CD4-positive, alpha-beta memory T cell (primary cell): ENCODE data around the gene CCM2L. TPM values are rescaled to one million over a fixed set of nuclear protein-coding genes. Genes with fewer than 3 reads are reported as not detected.
A peak's percentile ranks its signal among the peaks of the same experiment; 100 is the strongest.

ENCODE experiments used
- CTCF ChIA-PET: fragments of 350-600 bp; sonication (Branson Sonifier 250); formaldehyde crosslinking; loops from one replicate; lab custom pipeline; 2021; ENCODE audit warnings: inconsistent platforms; ENCODE audit not compliant: partially characterized antibody; lab: Charles Lee
- POLR2A ChIA-PET: fragments of 350-600 bp; sonication (Branson Sonifier 250); formaldehyde crosslinking; loops from one replicate; lab custom pipeline; 2021; ENCODE audit not compliant: partially characterized antibody; lab: Charles Lee
- DNase-seq, 5 donors: peaks; one replicate each; pipeline versions ENCODE4 v3.0.0 to v3.0.0-alpha.2; 2020 to 2022; ENCODE audit warnings: mixed read lengths in 1 of 5
- H3K27ac ChIP-seq: one replicate; pipeline ENCODE4 v1.7.0; 2013; ENCODE audit warnings: low read depth, low read length
- H3K27me3 ChIP-seq: 2 replicates; pipeline ENCODE4 v1.7.0; 2013; ENCODE audit warnings: mild to moderate bottlenecking, low read length, moderate library complexity; ENCODE audit not compliant: insufficient read depth
- H3K36me3 ChIP-seq: 2 replicates; pipeline ENCODE4 v1.7.0; 2013; ENCODE audit warnings: mild to moderate bottlenecking, low read length, moderate library complexity; ENCODE audit not compliant: insufficient read depth
- H3K4me1 ChIP-seq: 2 replicates; pipeline ENCODE4 v1.7.0; 2013; ENCODE audit warnings: mild to moderate bottlenecking, low read length, moderate library complexity; ENCODE audit not compliant: insufficient read depth
- H3K4me3 ChIP-seq, 2 donors: one replicate each; pipeline ENCODE4 v1.7.0; 2013; ENCODE audit warnings: low read length in 2 of 2, mild to moderate bottlenecking in 1 of 2
- H3K9me3 ChIP-seq, 2 donors: one replicate each; pipeline ENCODE4 v1.7.0; 2013; ENCODE audit warnings: low read length in 2 of 2, control low read depth in 1 of 2; ENCODE audit not compliant: control insufficient read depth in 1 of 2
- H3K27ac Mint-ChIP-seq, 7 donors: one replicate each; pipeline ENCODE4 v1.8.0; 2020 to 2021; ENCODE audit warnings: mixed read lengths in 7 of 7, mild to moderate bottlenecking in 6 of 7, inconsistent platforms in 3 of 7, moderate library complexity in 3 of 7
- H3K27me3 Mint-ChIP-seq, 2 donors: one replicate each; pipeline ENCODE4 v1.8.0; 2020 to 2021; ENCODE audit warnings: mixed read lengths in 2 of 2
- H3K36me3 Mint-ChIP-seq, 2 donors: one replicate each; pipeline ENCODE4 v1.8.0; 2020 to 2021; ENCODE audit warnings: mixed read lengths in 2 of 2, inconsistent platforms in 1 of 2, mild to moderate bottlenecking in 1 of 2
- H3K4me1 Mint-ChIP-seq, 4 donors: one replicate each; pipeline ENCODE4 v1.8.0; 2020 to 2021; ENCODE audit warnings: mixed read lengths in 4 of 4, mild to moderate bottlenecking in 1 of 4
- H3K4me3 Mint-ChIP-seq, 8 donors: one replicate each; pipeline ENCODE4 v1.8.0; 2020 to 2021; ENCODE audit warnings: mixed read lengths in 8 of 8, mild to moderate bottlenecking in 7 of 8, moderate library complexity in 6 of 8, inconsistent platforms in 3 of 8
- H3K9me3 Mint-ChIP-seq, 8 donors: one replicate each; pipeline ENCODE4 v1.8.0; 2020 to 2021; ENCODE audit warnings: mixed read lengths in 8 of 8, mild to moderate bottlenecking in 5 of 8, inconsistent platforms in 3 of 8, moderate library complexity in 1 of 8
- intact Hi-C: fragments of 100-400 bp; cut with micrococcal nuclease; formaldehyde crosslinking; loops from one replicate; pipeline ENCODE4 v1.15.1; 2023
- polyA plus RNA-seq, 2 donors: library from polyadenylated mRNA; unstranded; fragments of 300-500 nt; fragmentation: Illumina TruSeq; gene quantifications; one replicate each; pipeline ENCODE4 v1.2.3, GENCODE V29; 2021
- total RNA-seq, 2 experiments: library from RNA; stranded (reverse); gene quantifications; one replicate each; pipeline ENCODE4 v1.2.3, GENCODE V29; 2021

CCM2L gene
- total and polyA plus RNA-seq, 4 experiments from 2014 or later: not detected

DNA sequence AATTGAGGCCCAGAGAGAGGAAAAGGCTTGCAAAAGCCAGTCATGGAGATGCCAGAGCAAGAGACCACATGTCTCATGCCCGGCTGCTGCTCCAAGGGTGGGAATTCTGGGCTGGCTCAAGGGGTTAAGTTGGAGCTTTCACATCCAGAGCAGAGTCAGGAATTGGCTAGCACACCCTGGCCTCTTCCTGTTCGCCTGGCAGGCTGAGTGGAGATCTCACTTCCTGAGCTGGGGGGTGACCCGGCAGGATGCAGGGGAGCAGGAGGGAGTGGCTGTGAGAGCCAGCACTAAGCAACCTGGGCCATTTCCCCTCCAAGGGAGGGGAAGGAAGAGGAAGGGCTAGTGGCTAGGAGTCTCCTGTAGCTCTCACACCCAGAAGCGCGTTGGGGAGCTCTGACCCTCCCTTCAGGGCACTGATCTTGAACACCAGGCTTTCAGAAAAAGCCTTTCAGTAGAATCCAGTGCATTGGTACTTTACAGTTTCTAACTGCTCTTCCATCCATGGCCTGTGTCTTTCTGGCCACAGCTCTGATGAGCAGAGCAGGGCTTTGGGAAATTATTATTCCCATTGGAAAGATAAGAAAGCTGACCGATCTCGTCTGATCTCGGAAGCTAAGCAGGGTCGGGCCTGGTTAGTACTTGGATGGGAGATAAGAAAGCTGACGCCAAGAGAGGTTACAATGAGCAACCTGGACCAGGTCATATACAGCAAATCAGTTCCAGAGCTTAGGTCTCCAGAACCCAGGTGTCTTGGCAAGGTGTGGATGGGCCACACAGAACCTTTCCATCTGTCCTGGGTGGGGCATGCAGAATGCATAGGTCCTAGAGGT lies 2.2 kb upstream of the CCM2L start:
- intact Hi-C loops: no loop called here
- CTCF ChIA-PET: interaction anchor here (0.6 to 1.8 kb wide), 3 partner anchors 10 to 812 kb away, joined by 3 to 10 read pairs (median 4); partner anchors contain the start of gene MAPRE1
- H3K27ac ChIP-seq: no peak overlapping the region
- no peaks in the 10 kb centered on the region for H3K36me3 ChIP-seq
- no peak for DNase-seq
- peaks cover 4 to 11% of the 10 kb centered on the region in 2 donors for H3K27me3 Mint-ChIP-seq
- no peaks in the 10 kb centered on the region for H3K4me1 Mint-ChIP-seq
- no peak overlapping the region for H3K4me3 ChIP-seq
- H3K36me3 Mint-ChIP-seq: no peaks in the 10 kb centered on the region
- H3K27ac Mint-ChIP-seq: no peak overlapping the region
- no peak overlapping the region for H3K4me3 Mint-ChIP-seq
- H3K27me3 ChIP-seq: no peaks in the 10 kb centered on the region
- H3K9me3 Mint-ChIP-seq: no peaks in the 10 kb centered on the region
- no peaks in the 10 kb centered on the region for H3K9me3 ChIP-seq
- POLR2A ChIA-PET: no interaction called here
- no peaks in the 10 kb centered on the region for H3K4me1 ChIP-seq

DNA sequence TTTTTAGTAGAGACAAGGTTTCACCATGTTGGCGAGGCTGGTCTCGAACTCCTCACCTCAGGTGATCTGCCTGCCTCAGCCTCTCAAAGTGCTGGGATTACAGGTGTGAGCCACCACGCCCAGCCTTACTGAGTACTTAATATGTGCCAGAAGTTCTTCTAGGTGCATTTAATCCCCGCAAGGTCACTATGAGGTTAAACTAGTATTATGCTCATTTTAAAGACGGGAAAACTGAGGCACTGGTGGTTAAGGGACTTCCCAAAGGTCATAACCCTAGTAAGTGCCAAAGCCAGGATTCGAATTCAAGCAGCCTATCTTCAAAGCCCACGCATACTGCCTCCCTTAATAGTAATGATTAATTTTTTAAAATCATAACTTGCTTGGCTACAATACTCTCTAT lies 674 bp upstream of the CCM2L start:
- no peaks in the 10 kb centered on the region for H3K9me3 Mint-ChIP-seq
- H3K4me1 ChIP-seq: no peaks in the 10 kb centered on the region

DNA sequence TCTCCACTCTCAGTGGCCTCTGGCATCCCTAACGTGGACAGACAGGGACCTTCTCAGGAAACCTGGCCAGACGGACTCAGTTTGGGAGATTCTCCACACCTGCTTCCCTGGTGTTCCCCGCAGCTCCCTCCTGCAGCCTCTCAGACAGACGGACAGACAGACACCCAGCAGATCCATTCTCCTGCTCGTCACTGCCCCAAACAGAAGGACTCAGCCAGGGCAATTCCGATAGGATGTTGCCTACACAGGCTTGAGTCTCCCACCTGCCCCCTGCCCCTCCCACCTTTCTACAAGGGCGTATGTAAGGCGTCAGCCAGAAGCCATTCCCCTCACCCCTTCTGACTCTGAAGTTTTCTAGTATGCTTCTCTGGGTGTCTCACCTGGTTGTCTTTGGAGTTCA lies 428 bp downstream of the CCM2L start:
- DNase-seq: no peak
- intact Hi-C loops: no loop called here

More for the DNA sequence above, 674 bp upstream of the CCM2L start:
- no peaks in the 10 kb centered on the region for H3K4me1 Mint-ChIP-seq
- Histone ChIP-seq H3K9me3 (no peaks in the 10 kb centered on the region), H3K27me3 (no peaks in the 10 kb centered on the region), H3K27ac (no peak overlapping the region), H3K4me3 (no peak overlapping the region), H3K36me3 (no peaks in the 10 kb centered on the region)
- ChIA-PET POLR2A (no interaction called here), CTCF (no interaction called here)
- DNase-seq: no peak
- no peaks in the 10 kb centered on the region for H3K36me3 Mint-ChIP-seq
- H3K27ac Mint-ChIP-seq: no peak overlapping the region
- no peak overlapping the region for H3K4me3 Mint-ChIP-seq
- peaks cover 4 to 14% of the 10 kb centered on the region in 2 donors for H3K27me3 Mint-ChIP-seq
- intact Hi-C loops: no loop called here

DNA sequence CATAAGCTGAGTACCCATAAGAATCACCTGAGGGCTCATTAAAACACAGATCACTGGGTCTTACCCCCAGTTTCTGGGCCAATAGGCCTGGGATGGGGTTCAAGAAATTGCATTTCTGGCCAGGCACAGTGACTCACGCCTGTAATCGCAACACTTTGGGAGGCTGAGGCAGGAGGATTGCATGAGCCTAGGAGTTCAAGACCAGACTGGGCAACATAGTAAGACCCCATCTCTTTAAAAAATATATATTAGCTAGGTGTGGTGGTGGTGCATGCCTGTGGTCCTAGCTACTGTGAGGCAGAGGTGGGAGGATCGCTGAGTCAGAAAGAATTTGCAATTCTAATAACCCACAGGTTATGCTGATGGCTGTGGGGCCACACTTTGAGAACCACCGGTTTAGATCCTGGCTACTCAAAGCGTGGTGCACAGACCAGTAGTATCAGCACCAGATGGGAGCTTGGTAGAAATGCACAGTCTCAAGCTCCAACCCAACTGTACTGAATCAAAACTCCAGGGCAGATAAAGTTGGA lies 2.0 kb downstream of the CCM2L start:
- H3K4me1 ChIP-seq: no peaks in the 10 kb centered on the region
- no peaks in the 10 kb centered on the region for H3K9me3 ChIP-seq
- ChIA-PET CTCF (interaction anchor here (2.9 kb wide), 1 partner anchor 19 kb away, joined by 17 read pairs; no protein-coding TSS in a partner anchor), POLR2A (no interaction called here)
- peaks cover 4% of the 10 kb centered on the region for H3K27me3 ChIP-seq
- H3K36me3 ChIP-seq: no peaks in the 10 kb centered on the region
- no peak overlapping the region for H3K27ac Mint-ChIP-seq
- no peak for DNase-seq
- H3K36me3 Mint-ChIP-seq: no peaks in the 10 kb centered on the region
- no peaks in the 10 kb centered on the region for H3K9me3 Mint-ChIP-seq
- no peaks in the 10 kb centered on the region for H3K4me1 Mint-ChIP-seq
- peaks cover 14 to 28% of the 10 kb centered on the region in 2 donors for H3K27me3 Mint-ChIP-seq
- intact Hi-C loops: no loop called here
- H3K4me3 ChIP-seq: no peak overlapping the region
- no peak overlapping the region for H3K27ac ChIP-seq
- H3K4me3 Mint-ChIP-seq: no peak overlapping the region

More for the DNA sequence above, 428 bp downstream of the CCM2L start:
- ChIA-PET CTCF (interaction anchor here (1.0 kb wide), 1 partner anchor 21 kb away, joined by 3 read pairs; no protein-coding TSS in a partner anchor), POLR2A (no interaction called here)
- Histone ChIP-seq H3K4me1 (no peaks in the 10 kb centered on the region), H3K27me3 (no peaks in the 10 kb centered on the region), H3K9me3 (no peaks in the 10 kb centered on the region), H3K36me3 (no peaks in the 10 kb centered on the region), H3K27ac (no peak overlapping the region), H3K4me3 (no peak overlapping the region)
- H3K36me3 Mint-ChIP-seq: no peaks in the 10 kb centered on the region
- H3K27ac Mint-ChIP-seq: no peak overlapping the region
- peaks cover 11 to 24% of the 10 kb centered on the region in 2 donors for H3K27me3 Mint-ChIP-seq
- no peaks in the 10 kb centered on the region for H3K4me1 Mint-ChIP-seq
- no peaks in the 10 kb centered on the region for H3K9me3 Mint-ChIP-seq
- no peak overlapping the region for H3K4me3 Mint-ChIP-seq

DNA sequence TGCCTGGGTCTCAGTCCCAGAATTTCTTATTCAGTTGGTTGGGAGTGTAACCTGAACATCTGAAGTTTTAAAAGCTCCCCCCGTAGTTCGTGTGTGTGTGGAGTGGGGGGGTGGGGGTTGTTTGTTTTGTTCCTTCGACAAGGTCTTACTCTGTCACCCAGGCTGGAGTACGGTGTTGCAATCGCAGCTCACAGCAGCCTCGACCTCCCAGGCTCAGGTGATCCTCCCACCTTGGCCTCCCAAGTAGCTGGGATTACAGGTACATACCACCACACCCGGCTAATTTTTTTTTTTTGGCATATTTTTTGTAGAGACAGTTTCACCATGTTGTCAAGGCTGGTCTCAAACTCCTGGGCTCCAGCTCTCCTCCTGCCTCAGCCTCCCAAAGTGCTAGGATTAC lies 3.1 kb downstream of the CCM2L start:
- H3K27ac Mint-ChIP-seq: no peak overlapping the region
- no peaks in the 10 kb centered on the region for H3K36me3 Mint-ChIP-seq
- ChIA-PET POLR2A (no interaction called here), CTCF (interaction anchor here (2.9 kb wide), 1 partner anchor 17 kb away, joined by 17 read pairs; no protein-coding TSS in a partner anchor)
- intact Hi-C loops: no loop called here
- H3K9me3 ChIP-seq: no peaks in the 10 kb centered on the region
- peaks cover 0 to 2% (median 0%) of the 10 kb centered on the region in 8 donors for H3K9me3 Mint-ChIP-seq
- H3K4me1 Mint-ChIP-seq: peaks cover 2 to 10% (median 6%) of the 10 kb centered on the region in 4 donors
- peaks cover 23 to 37% of the 10 kb centered on the region in 2 donors for H3K27me3 Mint-ChIP-seq
- no peak for DNase-seq
- no peak overlapping the region for H3K4me3 Mint-ChIP-seq
- H3K4me3 ChIP-seq: no peak overlapping the region
- H3K36me3 ChIP-seq: no peaks in the 10 kb centered on the region
- peaks cover 10% of the 10 kb centered on the region for H3K27me3 ChIP-seq
- H3K27ac ChIP-seq: no peak overlapping the region
- H3K4me1 ChIP-seq: peaks cover 4% of the 10 kb centered on the region

DNA sequence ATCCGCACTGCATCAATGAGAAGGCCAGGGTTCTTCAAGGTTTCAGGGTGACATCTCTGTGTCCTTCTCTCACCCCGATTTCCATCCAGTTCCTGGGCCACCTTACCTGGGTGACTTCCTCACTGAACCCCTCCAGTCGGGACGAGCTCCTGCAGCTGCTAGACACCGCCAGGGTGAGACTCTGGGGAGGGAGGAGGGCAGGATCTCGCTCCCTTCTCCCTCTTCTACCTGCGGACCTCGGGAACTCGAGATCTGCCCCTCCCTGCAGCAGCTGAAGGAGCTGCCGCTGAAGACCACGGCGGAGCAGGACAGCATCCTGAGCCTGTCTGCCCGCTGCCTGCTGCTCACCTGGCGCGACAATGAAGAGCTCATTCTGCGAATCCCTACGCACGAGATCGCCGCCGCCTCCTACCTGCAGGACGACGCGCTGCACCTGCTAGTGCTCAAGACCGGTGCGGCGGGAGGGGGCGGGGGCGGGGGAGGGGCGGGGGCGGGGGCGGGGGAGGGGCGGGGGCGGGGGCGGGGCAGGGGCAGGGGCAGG lies 7.5 kb downstream of the CCM2L start:
- Mint-ChIP-seq H3K36me3 (no peaks in the 10 kb centered on the region), H3K27me3 (peaks cover 49 to 61% of the 10 kb centered on the region in 2 donors), H3K4me1 (peaks cover 13 to 26% (median 20%) of the 10 kb centered on the region in 4 donors), H3K4me3 (peak overlapping the region; percentile 66 to 86 (median 77)), H3K27ac (peak overlapping the region in 2 of 7 donors; percentile 38 to 71), H3K9me3 (peaks cover 0 to 2% (median 0%) of the 10 kb centered on the region in 8 donors)
- Histone ChIP-seq H3K4me3 (peak overlapping the region in 1 of 2 donors; percentile 13), H3K27me3 (peaks cover 23% of the 10 kb centered on the region), H3K9me3 (no peaks in the 10 kb centered on the region), H3K36me3 (no peaks in the 10 kb centered on the region), H3K27ac (no peak overlapping the region), H3K4me1 (peaks cover 13% of the 10 kb centered on the region)
- intact Hi-C loops: loop anchor here (2.0 kb wide), 1 partner anchor 65 kb away; the partner anchor contains the start of gene PDRG1
- peak; percentile 37 to 72 (median 54) for DNase-seq
- CTCF ChIA-PET: interaction anchor here (0.9 to 2.2 kb wide), 6 partner anchors 10 to 165 kb away, joined by 3 to 24 read pairs (median 4); partner anchors contain the start of gene PDRG1
- POLR2A ChIA-PET: no interaction called here
